K562 (cell line): ENCODE data around the gene DYRK1A. TPM values are rescaled to one million over a fixed set of nuclear protein-coding genes. Genes with fewer than 3 reads are reported as not detected.
A peak's percentile ranks its signal among the peaks of the same experiment; 100 is the strongest.

Source experiments
- C11orf30 ChIP-seq: fragments of 450-650 bp; IDR thresholded peaks from 2 replicates; pipeline ENCODE4 v1.6.1; 2016; ENCODE audit warnings: low read depth, mild to moderate bottlenecking
- HNRNPUL1 ChIP-seq: fragments of 200-400 bp; formaldehyde crosslinking; IDR thresholded peaks from 2 replicates; pipeline ENCODE4 v1.6.1; 2017; ENCODE audit warnings: low read length
- LARP7 ChIP-seq: fragments of 450-650 bp; IDR thresholded peaks from 2 replicates; pipeline ENCODE4 v1.6.1; 2016
- MIER1 ChIP-seq: fragments of 450-650 bp; IDR thresholded peaks from 2 replicates; pipeline ENCODE4 v1.6.1; 2016; ENCODE audit warnings: antibody characterized with exemption, mild to moderate bottlenecking, low read depth
- NR2C2 ChIP-seq, 2 experiments: fragments of 200-800 bp in 1 of 2; sonication (Bioruptor generic) in 1 of 2; sonication (generic) in 1 of 2; formaldehyde crosslinking in 1 of 2; IDR thresholded peaks; 2 replicates each; pipeline versions ENCODE4 v1.6.1 to v1.8.0; 2016 to 2022; ENCODE audit warnings: mild to moderate bottlenecking in 1 of 2, missing compliant biosample characterization in 1 of 2, missing genetic modification characterization in 1 of 2, missing genetic modification reagents in 1 of 2
- PHF20 ChIP-seq: fragments of 450-650 bp; IDR thresholded peaks from 2 replicates; pipeline ENCODE4 v1.6.1; 2018; ENCODE audit not compliant: partially characterized antibody
- PHF21A ChIP-seq: fragments of 450-650 bp; IDR thresholded peaks from 2 replicates; pipeline ENCODE4 v1.6.1; 2017; ENCODE audit warnings: low read depth, borderline replicate concordance
- PTRF ChIP-seq: fragments of 450-650 bp; IDR thresholded peaks from 2 replicates; pipeline ENCODE4 v1.6.1; 2016; ENCODE audit warnings: mild to moderate bottlenecking, missing genetic modification characterization, missing compliant biosample characterization
- RAD51 ChIP-seq: fragments of 450-650 bp; IDR thresholded peaks from 2 replicates; pipeline ENCODE4 v1.7.1; 2016; ENCODE audit warnings: low read depth, mild to moderate bottlenecking, borderline replicate concordance
- SIX5 ChIP-seq, 2 experiments: IDR thresholded peaks; 2 replicates each; pipeline ENCODE4 v1.6.1; 2011; ENCODE audit warnings: low read length in 2 of 2, borderline replicate concordance in 1 of 2, low read depth in 1 of 2, mild to moderate bottlenecking in 1 of 2, moderate library complexity in 1 of 2; ENCODE audit not compliant: insufficient read depth in 1 of 2
- ZBTB17 ChIP-seq: fragments of 450-650 bp; formaldehyde crosslinking; IDR thresholded peaks from 2 replicates; pipeline ENCODE4 v1.4.0; 2020; ENCODE audit warnings: mild to moderate bottlenecking
- ZNF133 ChIP-seq: fragments of 250-450 bp; sonication (Bioruptor Pico); IDR thresholded peaks from 2 replicates; pipeline ENCODE4 v1.4.0; 2020; ENCODE audit warnings: mild to moderate bottlenecking
- polyA plus RNA-seq, 8 experiments: library from polyadenylated mRNA; depleted of rRNA in 4 of 8; stranded (reverse) in 5 of 8; unstranded in 3 of 8; fragments of >200 nt; fragmentation: Nextera tagmentation in 2 of 8; fragmentation: Illumina TruSeq in 1 of 8; extraction: Ambion mirVana in 2 of 8; extraction: Trizol in 1 of 8; gene quantifications; 2 replicates each; pipeline versions ENCODE4 v1.2.1 to v1.2.3, GENCODE V29; 2011 to 2014; ENCODE audit warnings: inconsistent platforms in 1 of 8, missing spikeins in 1 of 8
- total RNA-seq, 7 experiments: library from RNA; depleted of rRNA in 6 of 7; stranded (reverse); fragments of >200 nt in 6 of 7; fragmentation: Illumina TruSeq in 2 of 7; extraction: Trizol in 2 of 7; gene quantifications; 2 replicates each; pipeline versions ENCODE4 v1.2.1 to v1.2.3, GENCODE V29; 2011 to 2021; ENCODE audit warnings: low replicate concordance in 1 of 7
- TF ChIP-seq, protein P1 (sequence below): IDR thresholded peaks from 2 replicates; pipeline ENCODE4 v1.6.1; 2012; ENCODE audit warnings: low read depth, low read length, improper control_type of control experiment, borderline replicate concordance
- TF ChIP-seq, protein P2 (sequence below): conservative IDR thresholded peaks from 2 replicates; pipeline ENCODE4 v1.6.1; 2011; ENCODE audit warnings: low read depth, mild to moderate bottlenecking, low read length; ENCODE audit not compliant: control insufficient read depth

The DYRK1A gene
- total and polyA plus RNA-seq, 9 of the 15 experiments (the other 6 are each of a cell fraction or from before 2014, with no cell fraction given), result 3.7 to 64.8 (median 42.3) TPM

DNA sequence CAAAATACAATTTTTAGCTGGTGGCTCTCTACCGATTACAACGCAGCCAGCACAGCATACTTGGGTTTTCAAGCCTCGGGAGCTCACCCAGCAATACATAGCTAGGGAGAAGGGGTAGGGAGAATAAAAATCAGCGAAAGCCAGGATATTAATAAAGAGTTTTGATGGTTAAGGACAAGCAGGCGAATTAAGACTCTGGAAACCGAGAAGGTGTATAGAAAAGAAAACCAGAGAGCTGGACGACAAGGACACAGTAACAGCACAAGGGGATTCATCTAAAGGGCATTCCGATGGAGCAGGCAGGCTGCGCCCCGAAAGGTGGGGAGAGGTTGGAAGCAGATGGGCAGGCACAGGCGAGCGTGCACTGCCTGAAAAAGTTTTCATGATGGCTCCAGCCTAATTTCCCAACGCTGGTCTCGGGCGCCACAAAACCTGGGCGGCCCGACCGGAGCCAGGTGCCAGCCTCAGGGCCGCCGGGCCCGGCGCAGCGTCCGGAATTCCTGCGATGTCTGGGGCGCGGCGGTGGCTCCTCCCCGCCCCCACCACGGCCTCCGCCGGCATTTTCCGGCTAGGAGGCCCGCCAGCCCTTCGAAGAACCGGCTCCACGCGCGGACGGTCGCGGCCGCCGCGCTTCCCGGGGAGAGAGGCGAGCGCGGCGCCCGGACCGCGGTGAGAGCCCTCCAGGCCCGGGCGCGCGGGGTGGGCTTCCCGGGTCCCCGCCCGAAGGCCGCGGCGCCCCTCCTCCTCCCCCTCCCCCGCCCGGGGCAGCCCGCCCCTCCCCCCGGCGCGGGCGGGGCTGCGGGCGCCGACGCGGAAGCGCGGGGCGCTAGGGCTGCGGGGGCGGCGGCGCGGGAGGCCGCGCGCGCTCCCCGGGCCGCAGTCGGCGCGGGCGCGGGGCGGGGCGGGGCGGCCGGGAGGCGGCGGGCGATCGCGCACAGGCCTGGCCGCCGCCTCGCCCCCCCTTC, 774 bp upstream of the DYRK1A start (continued):
- TF ChIP-seq SIX5 (IDR thresholded peaks at IDR 0.05; ENCODE audit: borderline replicate concordance in 1 of 2, insufficient read depth in 1 of 2, low read depth in 1 of 2, low read length in 2 of 2) (no peak), RAD51 (peak; percentile 23; the same call in 1 of the 2 replicates), NR2C2 (CRISPR knock-in tag; IDR thresholded peaks at IDR 0.05) (no peak), NR2C2 (tag; IDR thresholded peaks at IDR 0.05) (no peak; the same call in 1 of the 2 replicates), LARP7 (0 out of 2 replicates have a peak, but pooled peaks have one; percentile 26), PHF20 (peak; percentile 51), PHF21A (peak; percentile 67; the same call in 1 of the 2 replicates), HNRNPUL1 (no peak), ZBTB17 (CRISPR knock-in tag) (peak; percentile 86), C11orf30 (no peak), MIER1 (0 out of 2 replicates have a peak, but pooled peaks have one; percentile 46), PTRF (no peak), ZNF133 (CRISPR knock-in tag) (peak; percentile 5; the same call in 1 of the 2 replicates)
- TF ChIP-seq, protein P1, sequence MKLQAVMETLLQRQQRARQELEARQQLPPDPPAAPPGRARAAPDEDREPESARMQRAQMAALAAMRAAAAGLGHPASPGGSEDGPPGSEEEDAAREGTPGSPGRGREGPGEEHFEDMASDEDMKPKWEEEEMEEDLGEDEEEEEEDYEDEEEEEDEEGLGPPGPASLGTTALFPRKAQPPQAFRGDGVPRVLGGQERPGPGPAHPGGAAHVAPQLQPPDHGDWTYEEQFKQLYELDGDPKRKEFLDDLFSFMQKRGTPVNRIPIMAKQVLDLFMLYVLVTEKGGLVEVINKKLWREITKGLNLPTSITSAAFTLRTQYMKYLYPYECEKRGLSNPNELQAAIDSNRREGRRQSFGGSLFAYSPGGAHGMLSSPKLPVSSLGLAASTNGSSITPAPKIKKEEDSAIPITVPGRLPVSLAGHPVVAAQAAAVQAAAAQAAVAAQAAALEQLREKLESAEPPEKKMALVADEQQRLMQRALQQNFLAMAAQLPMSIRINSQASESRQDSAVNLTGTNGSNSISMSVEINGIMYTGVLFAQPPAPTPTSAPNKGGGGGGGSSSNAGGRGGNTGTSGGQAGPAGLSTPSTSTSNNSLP, result no peak
- TF ChIP-seq, protein P2, sequence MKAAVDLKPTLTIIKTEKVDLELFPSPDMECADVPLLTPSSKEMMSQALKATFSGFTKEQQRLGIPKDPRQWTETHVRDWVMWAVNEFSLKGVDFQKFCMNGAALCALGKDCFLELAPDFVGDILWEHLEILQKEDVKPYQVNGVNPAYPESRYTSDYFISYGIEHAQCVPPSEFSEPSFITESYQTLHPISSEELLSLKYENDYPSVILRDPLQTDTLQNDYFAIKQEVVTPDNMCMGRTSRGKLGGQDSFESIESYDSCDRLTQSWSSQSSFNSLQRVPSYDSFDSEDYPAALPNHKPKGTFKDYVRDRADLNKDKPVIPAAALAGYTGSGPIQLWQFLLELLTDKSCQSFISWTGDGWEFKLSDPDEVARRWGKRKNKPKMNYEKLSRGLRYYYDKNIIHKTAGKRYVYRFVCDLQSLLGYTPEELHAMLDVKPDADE, result peak; percentile 66
